K562 (cell line): Measurements from ENCODE around the gene LMCD1. TPM values are rescaled to one million over a fixed set of nuclear protein-coding genes. Genes with fewer than 3 reads are reported as not detected.

Source experiments
- ATF7 ChIP-seq: fragments of 450-650 bp; IDR thresholded peaks from 2 replicates; pipeline ENCODE4 v1.7.1; 2014; ENCODE audit warnings: mild to moderate bottlenecking, moderate library complexity
- CAMTA2 ChIP-seq: fragments of 250-450 bp; sonication (Bioruptor Pico); conservative IDR thresholded peaks from 2 replicates; pipeline ENCODE4 v1.5.1; 2022
- CREB1 ChIP-seq, 2 experiments: sonication (generic) in 1 of 2; formaldehyde crosslinking in 1 of 2; IDR thresholded peaks; 2 replicates each; pipeline versions ENCODE4 v1.6.1 to v1.8.0; 2012 to 2022; ENCODE audit warnings: inconsistent platforms in 1 of 2, mild to moderate bottlenecking in 1 of 2, missing genetic modification reagents in 1 of 2, moderate library complexity in 1 of 2
- HNRNPLL ChIP-seq: fragments of 200-400 bp; formaldehyde crosslinking; IDR thresholded peaks from 2 replicates; pipeline ENCODE4 v1.6.1; 2017; ENCODE audit warnings: low read length, low read depth, mild to moderate bottlenecking; ENCODE audit not compliant: poor library complexity, severe bottlenecking
- MAZ ChIP-seq, 2 experiments: fragments of 450-650 bp in 1 of 2; sonication (generic) in 1 of 2; formaldehyde crosslinking; IDR thresholded peaks in 1 of 2; conservative IDR thresholded peaks in 1 of 2; 2 replicates each; pipeline versions ENCODE4 v1.4.0 to v1.5.0; 2020; ENCODE audit warnings: mild to moderate bottlenecking in 1 of 2, missing genetic modification reagents in 1 of 2
- NFYB ChIP-seq: IDR thresholded peaks from 2 replicates; pipeline ENCODE4 v1.6.1; 2011; ENCODE audit warnings: mild to moderate bottlenecking, moderate library complexity; ENCODE audit not compliant: insufficient read length; ENCODE audit errors: extremely low read depth
- NRF1 ChIP-seq, 2 experiments: fragments of 450-650 bp; IDR thresholded peaks in 1 of 2; conservative IDR thresholded peaks in 1 of 2; 2 replicates each; pipeline ENCODE4 v1.6.1; 2014; ENCODE audit warnings: mild to moderate bottlenecking in 2 of 2
- PTRF ChIP-seq: fragments of 450-650 bp; IDR thresholded peaks from 2 replicates; pipeline ENCODE4 v1.6.1; 2016; ENCODE audit warnings: mild to moderate bottlenecking, missing genetic modification characterization, missing compliant biosample characterization
- SRF ChIP-seq, 2 experiments: fragments of 250-450, 450-650 bp in 1 of 2; sonication (Bioruptor Pico) in 1 of 2; sonication (generic) in 1 of 2; formaldehyde crosslinking; IDR thresholded peaks; 2 replicates each; pipeline versions ENCODE4 v1.5.0 to v1.5.1; 2020 to 2022; ENCODE audit warnings: mild to moderate bottlenecking in 1 of 2, missing genetic modification reagents in 1 of 2
- THRAP3 ChIP-seq: fragments of 450-650 bp; IDR thresholded peaks from 2 replicates; pipeline ENCODE4 v1.6.1; 2016; ENCODE audit warnings: mild to moderate bottlenecking, inconsistent platforms, borderline replicate concordance
- polyA plus RNA-seq, 8 experiments: library from polyadenylated mRNA; depleted of rRNA in 4 of 8; stranded (reverse) in 5 of 8; unstranded in 3 of 8; fragments of >200 nt; fragmentation: Nextera tagmentation in 2 of 8; fragmentation: Illumina TruSeq in 1 of 8; extraction: Ambion mirVana in 2 of 8; extraction: Trizol in 1 of 8; gene quantifications; 2 replicates each; pipeline versions ENCODE4 v1.2.1 to v1.2.3, GENCODE V29; 2011 to 2014; ENCODE audit warnings: inconsistent platforms in 1 of 8, missing spikeins in 1 of 8
- total RNA-seq, 7 experiments: library from RNA; depleted of rRNA in 6 of 7; stranded (reverse); fragments of >200 nt in 6 of 7; fragmentation: Illumina TruSeq in 2 of 7; extraction: Trizol in 2 of 7; gene quantifications; 2 replicates each; pipeline versions ENCODE4 v1.2.1 to v1.2.3, GENCODE V29; 2011 to 2021; ENCODE audit warnings: low replicate concordance in 1 of 7
- TF ChIP-seq, protein P1 (sequence below): IDR thresholded peaks from 2 replicates; pipeline ENCODE4 v1.6.1; 2011; ENCODE audit not compliant: insufficient read length; ENCODE audit errors: extremely low read depth
- TF ChIP-seq, protein P2 (sequence below), 2 experiments: fragments of 450-650 bp in 1 of 2; sonication (generic) in 1 of 2; formaldehyde crosslinking in 1 of 2; IDR thresholded peaks in 1 of 2; conservative IDR thresholded peaks in 1 of 2; 2 replicates each; pipeline versions ENCODE4 v1.6.1 to v1.8.1; 2016 to 2023; ENCODE audit warnings: mild to moderate bottlenecking in 2 of 2, moderate library complexity in 2 of 2, inconsistent platforms in 1 of 2, missing genetic modification reagents in 1 of 2

Gene LMCD1
- total and polyA plus RNA-seq, 9 of the 15 experiments (the other 6 are each of a cell fraction or from before 2014, with no cell fraction given) = 0.60 TPM; not detected in 8

DNA sequence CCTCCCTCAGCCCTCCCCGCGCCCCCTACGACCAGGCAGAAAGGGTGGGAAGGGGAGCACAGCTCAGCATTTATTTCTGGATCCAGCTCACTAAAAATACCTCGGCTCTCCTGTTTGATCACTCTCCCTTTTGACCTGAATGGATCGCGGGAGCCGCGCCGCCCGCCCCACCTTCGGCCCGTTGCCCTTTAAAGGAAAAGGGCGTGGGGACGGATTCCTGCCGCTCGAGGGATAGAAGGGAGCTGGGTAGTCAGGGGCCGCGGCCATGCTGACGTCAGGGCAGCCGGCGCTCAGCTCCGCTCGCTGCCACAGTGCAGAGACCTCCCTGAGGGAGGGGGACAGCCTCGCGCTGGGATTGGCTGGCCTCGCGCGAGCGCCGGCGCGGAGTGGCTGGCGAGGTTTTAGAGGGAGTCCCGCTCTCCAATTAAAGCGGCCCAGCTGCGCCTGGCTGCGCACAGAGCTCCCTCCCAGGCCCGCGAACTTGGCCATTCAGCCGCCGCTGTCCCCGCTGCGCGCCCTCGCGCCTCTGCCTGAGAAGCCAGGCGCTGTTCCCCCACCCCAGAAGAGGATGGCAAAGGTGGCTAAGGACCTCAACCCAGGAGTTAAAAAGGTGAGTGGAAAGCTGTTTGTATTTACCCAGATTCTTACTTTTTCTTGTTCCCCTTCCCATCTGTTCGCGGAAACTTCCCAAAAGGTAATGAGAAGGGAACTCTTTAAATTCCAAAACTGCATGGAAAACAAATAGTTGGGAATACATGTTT is at the start of gene LMCD1 (continued):
- TF ChIP-seq, protein P1, sequence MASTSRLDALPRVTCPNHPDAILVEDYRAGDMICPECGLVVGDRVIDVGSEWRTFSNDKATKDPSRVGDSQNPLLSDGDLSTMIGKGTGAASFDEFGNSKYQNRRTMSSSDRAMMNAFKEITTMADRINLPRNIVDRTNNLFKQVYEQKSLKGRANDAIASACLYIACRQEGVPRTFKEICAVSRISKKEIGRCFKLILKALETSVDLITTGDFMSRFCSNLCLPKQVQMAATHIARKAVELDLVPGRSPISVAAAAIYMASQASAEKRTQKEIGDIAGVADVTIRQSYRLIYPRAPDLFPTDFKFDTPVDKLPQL = no peak
- TF ChIP-seq NRF1 (conservative IDR thresholded peaks at IDR 0.05 in 1 of 2, IDR thresholded peaks at IDR 0.05 in 1 of 2) (peak; percentile 83 to 86), NFYB (peak; percentile 69), SRF (CRISPR knock-in tag; IDR thresholded peaks at IDR 0.05) (peak in 1 of 2 experiments; percentile 66; a peak in 1 of 4 replicates), THRAP3 (no peak), MAZ (CRISPR knock-in tag; conservative IDR thresholded peaks at IDR 0.05 in 1 of 2, IDR thresholded peaks at IDR 0.05 in 1 of 2) (peak; percentile 41 to 51; a peak in 2 of 4 replicates), CREB1 (IDR thresholded peaks at IDR 0.05) (no peak), CREB1 (CRISPR knock-in tag; IDR thresholded peaks at IDR 0.05) (peak; percentile 77), CAMTA2 (CRISPR knock-in tag) (no peak), HNRNPLL (no peak), PTRF (tag) (no peak), ATF7 (peak; percentile 72)
- TF ChIP-seq, protein P2, sequence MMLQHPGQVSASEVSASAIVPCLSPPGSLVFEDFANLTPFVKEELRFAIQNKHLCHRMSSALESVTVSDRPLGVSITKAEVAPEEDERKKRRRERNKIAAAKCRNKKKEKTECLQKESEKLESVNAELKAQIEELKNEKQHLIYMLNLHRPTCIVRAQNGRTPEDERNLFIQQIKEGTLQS (IDR thresholded peaks at IDR 0.05) = peak; percentile 37; the same call in 1 of the 2 replicates
- TF ChIP-seq, protein P2 (CRISPR knock-in tag; conservative IDR thresholded peaks at IDR 0.05) = no peak
